ENCODE results near the gene MBOAT2. TPM values are rescaled to one million over a fixed set of nuclear protein-coding genes. Genes with fewer than 3 reads are reported as not detected.
A peak's percentile ranks its signal among the peaks of the same experiment; 100 is the strongest.

The MBOAT2 gene
- total and polyA plus RNA-seq, 2 of the 13 experiments (the other 11 are each of a cell fraction or from before 2014, with no cell fraction given) = 0.11 to 0.36 TPM

- TF ChIP-seq CCAR2 (optimal IDR thresholded peaks at IDR 0.05; ENCODE audit: low read depth, low read length) (peak; percentile 54), MEF2D (CRISPR knock-in tag; IDR thresholded peaks at IDR 0.05) (peak; percentile 83), ZNF563 (CRISPR knock-in tag; IDR thresholded peaks at IDR 0.05) (0 out of 2 replicates have a peak, but pooled peaks have one; percentile 48), ZNF430 (CRISPR knock-in tag; IDR thresholded peaks at IDR 0.05) (peak; percentile 21; the same call in 1 of the 2 replicates), ZNF839 (CRISPR knock-in tag; IDR thresholded peaks at IDR 0.05; ENCODE audit: borderline replicate concordance) (no peak), SMARCC2 (IDR thresholded peaks at IDR 0.05) (no peak), ZNF10 (CRISPR knock-in tag; IDR thresholded peaks at IDR 0.05; ENCODE audit: borderline replicate concordance, low read depth) (no peak), ZNF441 (CRISPR knock-in tag; IDR thresholded peaks at IDR 0.05; ENCODE audit: borderline replicate concordance) (no peak; the same call in 1 of the 2 replicates), SIX4 (CRISPR knock-in tag; IDR thresholded peaks at IDR 0.05) (peak; percentile 76), SMAD3 (CRISPR knock-in tag; IDR thresholded peaks at IDR 0.05) (peak; percentile 61; the same call in 1 of the 2 replicates), ZSCAN25 (CRISPR knock-in tag; IDR thresholded peaks at IDR 0.05) (no peak), ZSCAN22 (CRISPR knock-in tag; IDR thresholded peaks at IDR 0.05) (no peak), SAFB2 (CRISPR knock-in tag; IDR thresholded peaks at IDR 0.05; ENCODE audit: borderline replicate concordance, low read depth) (no peak; the same call in 1 of the 2 replicates), TEAD2 (CRISPR knock-in tag; IDR thresholded peaks at IDR 0.05) (no peak), MED13 (CRISPR knock-in tag; IDR thresholded peaks at IDR 0.05) (no peak; the same call in 1 of the 2 replicates), HOXD1 (CRISPR knock-in tag; IDR thresholded peaks at IDR 0.05) (0 out of 2 replicates have a peak, but pooled peaks have one; percentile 57), GPN1 (CRISPR knock-in tag; IDR thresholded peaks at IDR 0.05; ENCODE audit: borderline replicate concordance) (no peak), SRSF4 (IDR thresholded peaks at IDR 0.05; ENCODE audit: low read depth, low read length, poor library complexity, severe bottlenecking) (no peak), SMARCE1 (IDR thresholded peaks at IDR 0.05; ENCODE audit: borderline replicate concordance) (no peak), CBFB (CRISPR knock-in tag; IDR thresholded peaks at IDR 0.05) (no peak), CBX1 (IDR thresholded peaks at IDR 0.05; ENCODE audit: low read depth) (peak; percentile 46)
- TF ChIP-seq, protein P1, sequence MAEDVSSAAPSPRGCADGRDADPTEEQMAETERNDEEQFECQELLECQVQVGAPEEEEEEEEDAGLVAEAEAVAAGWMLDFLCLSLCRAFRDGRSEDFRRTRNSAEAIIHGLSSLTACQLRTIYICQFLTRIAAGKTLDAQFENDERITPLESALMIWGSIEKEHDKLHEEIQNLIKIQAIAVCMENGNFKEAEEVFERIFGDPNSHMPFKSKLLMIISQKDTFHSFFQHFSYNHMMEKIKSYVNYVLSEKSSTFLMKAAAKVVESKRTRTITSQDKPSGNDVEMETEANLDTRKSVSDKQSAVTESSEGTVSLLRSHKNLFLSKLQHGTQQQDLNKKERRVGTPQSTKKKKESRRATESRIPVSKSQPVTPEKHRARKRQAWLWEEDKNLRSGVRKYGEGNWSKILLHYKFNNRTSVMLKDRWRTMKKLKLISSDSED (CRISPR knock-in tag; IDR thresholded peaks at IDR 0.05) = no peak
- TF ChIP-seq, protein P2, sequence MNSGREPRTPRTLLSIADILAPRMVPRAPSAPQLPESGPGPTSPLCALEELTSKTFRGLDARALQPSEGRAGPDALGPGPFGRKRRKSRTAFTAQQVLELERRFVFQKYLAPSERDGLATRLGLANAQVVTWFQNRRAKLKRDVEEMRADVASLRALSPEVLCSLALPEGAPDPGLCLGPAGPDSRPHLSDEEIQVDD (CRISPR knock-in tag; IDR thresholded peaks at IDR 0.05; ENCODE audit: borderline replicate concordance) = no peak
- TF ChIP-seq, protein P3, sequence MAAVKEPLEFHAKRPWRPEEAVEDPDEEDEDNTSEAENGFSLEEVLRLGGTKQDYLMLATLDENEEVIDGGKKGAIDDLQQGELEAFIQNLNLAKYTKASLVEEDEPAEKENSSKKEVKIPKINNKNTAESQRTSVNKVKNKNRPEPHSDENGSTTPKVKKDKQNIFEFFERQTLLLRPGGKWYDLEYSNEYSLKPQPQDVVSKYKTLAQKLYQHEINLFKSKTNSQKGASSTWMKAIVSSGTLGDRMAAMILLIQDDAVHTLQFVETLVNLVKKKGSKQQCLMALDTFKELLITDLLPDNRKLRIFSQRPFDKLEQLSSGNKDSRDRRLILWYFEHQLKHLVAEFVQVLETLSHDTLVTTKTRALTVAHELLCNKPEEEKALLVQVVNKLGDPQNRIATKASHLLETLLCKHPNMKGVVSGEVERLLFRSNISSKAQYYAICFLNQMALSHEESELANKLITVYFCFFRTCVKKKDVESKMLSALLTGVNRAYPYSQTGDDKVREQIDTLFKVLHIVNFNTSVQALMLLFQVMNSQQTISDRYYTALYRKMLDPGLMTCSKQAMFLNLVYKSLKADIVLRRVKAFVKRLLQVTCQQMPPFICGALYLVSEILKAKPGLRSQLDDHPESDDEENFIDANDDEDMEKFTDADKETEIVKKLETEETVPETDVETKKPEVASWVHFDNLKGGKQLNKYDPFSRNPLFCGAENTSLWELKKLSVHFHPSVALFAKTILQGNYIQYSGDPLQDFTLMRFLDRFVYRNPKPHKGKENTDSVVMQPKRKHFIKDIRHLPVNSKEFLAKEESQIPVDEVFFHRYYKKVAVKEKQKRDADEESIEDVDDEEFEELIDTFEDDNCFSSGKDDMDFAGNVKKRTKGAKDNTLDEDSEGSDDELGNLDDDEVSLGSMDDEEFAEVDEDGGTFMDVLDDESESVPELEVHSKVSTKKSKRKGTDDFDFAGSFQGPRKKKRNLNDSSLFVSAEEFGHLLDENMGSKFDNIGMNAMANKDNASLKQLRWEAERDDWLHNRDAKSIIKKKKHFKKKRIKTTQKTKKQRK (IDR thresholded peaks at IDR 0.05; ENCODE audit: low read length) = no peak
These were observed 162.9 kb downstream of the MBOAT2 start (continued) for GRCh38 chr2:8840475-8841091.

Measured in HepG2 (cell line).